HG03354 (cell line): ENCODE data around the gene SLC25A4.
"Not testable (repeated sequence)": the region's sequence is repeated elsewhere in the genome, so short reads cannot be mapped to it uniquely, and the experiment has no call there.

Source experiments
- ATAC-seq: cut with Tn5 transposase; IDR thresholded peaks from one replicate; pipeline ENCODE4 v1.9.1; 2021; ENCODE audit warnings: mild to moderate bottlenecking; ENCODE audit not compliant: unreplicated experiment, poor library complexity, severe bottlenecking

SLC25A4 gene

DNA sequence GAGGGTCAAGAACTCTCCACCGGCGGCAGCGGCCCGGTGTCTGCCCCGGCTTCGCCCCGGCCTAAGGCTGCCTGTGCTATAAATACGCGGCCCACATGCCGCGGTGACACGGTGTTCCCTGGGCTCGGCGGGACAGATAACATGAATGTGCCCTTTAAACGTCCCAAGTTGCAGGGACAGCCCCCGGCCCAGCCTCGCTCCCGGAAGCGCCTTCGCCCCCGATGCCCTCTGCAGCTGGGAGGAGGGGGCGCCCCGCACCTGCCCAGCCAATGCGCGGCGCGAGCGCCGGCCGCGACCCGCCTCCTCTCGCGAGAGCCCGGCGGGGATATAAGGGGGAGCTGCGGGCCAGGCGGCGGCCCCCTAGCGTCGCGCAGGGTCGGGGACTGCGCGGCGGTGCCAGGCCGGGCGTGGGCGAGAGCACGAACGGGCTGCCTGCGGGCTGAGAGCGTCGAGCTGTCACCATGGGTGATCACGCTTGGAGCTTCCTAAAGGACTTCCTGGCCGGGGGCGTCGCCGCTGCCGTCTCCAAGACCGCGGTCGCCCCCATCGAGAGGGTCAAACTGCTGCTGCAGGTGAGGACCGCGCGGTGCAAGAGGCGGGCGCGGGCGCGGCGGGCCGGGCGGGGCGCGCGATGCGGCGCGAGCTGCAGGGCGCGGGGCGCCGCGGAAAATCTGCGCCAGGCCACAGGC, at the start of gene SLC25A4:
SLC25A4 (plus strand) TSS at position 355 of the 689 bp plus-strand sequence; CDS start at position 462, 107 bp downstream.
- peak; percentile 96 for ATAC-seq

DNA sequence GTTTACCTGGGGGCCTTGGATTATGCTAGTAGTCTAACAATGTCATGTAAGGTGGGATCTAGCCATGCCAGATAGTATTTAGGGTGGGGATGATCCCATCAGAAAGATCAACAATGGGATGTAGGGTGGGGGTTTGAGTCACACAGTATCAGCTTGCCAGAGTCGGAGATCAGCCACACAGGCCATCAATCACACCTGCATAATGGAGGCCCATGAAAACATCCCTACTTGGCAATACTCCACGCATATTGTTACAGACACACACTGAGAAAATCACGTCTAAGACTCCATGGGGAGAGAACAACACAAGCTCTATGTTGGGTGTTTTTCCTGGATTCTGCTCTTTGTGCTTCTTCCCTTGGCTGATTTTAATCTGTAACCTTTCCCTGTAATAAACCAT, 49.5 kb upstream of the SLC25A4 start:
- ATAC-seq: no peak

DNA sequence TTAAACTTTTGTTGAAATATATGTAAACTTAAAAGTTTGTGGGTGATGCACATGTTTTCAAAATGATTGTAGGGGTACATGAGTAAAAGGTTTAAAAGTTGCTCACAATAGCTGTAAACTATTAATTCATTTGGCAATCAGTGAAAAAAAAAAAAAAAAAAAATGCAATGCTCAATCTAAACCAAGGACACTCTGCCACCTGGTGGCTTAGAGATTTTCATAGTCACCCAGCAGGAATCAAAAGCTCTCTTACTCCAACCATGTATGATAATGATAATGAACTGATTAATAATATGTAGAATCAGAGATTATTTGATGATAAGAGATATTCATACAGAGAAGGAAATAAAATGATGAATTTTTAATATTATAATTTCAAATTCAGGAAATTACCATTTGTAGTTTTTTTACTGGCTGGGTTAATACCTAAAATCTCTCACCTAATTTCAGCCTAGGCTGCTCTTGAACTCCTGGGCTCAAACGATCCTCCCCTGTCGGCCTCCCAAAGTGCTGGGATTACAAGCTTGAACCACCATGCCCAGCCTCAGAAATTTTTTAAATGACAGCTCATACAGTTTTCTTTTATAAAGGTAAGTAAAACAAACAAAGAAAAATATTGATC, 46.9 kb upstream of the SLC25A4 start:
- no peak for ATAC-seq

DNA sequence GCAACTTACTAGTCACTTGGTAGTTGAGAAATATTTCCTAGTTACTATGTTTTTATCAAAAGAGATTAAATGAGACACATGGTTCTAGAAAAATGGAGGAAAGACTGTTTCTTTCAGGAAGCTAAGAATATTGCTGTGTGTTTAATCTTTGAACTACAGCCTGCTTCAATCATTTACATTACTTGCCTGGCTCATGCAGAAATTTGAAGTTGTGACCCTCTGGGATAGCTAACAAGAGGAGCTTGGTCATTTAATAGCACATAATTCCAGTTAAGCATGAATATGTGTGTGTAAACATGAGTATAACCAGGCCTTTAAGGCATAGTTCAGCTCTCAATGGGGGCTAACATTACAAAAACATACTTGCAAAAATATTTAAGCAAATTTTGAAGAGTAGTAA, 44.6 kb upstream of the SLC25A4 start:
- no peak for ATAC-seq

DNA sequence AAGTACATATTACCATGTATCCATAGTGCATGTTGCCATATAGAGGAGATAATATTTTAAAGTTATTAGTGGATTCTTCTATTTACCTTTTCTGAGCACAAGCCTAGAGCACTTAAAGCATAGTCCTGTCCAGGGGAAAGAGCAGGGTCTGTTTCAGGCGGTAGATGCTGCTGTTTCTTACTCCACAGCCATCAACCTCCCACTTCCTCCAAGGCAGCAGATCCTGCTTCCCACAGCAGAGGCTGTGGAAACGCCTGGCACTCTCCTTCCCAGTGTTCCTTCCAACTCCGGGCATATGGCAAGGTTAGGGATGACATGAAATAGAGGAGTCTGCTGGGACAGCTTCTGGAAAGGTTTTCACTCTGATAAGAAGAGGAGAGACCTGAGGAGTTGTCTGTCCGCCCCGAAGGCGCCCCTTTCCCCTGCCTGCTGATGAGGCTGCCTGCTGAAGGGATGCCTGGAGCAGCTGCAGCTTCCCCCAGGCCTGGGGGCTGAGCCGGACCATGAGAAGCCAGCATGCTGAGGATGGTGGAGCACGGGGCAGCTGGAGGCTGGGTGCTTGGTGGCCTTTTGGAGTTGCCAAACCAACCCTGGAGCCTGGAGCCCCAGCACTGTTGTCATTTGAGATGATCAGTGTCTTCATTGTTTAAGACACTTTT, 43.9 kb upstream of the SLC25A4 start:
- ATAC-seq: no peak

DNA sequence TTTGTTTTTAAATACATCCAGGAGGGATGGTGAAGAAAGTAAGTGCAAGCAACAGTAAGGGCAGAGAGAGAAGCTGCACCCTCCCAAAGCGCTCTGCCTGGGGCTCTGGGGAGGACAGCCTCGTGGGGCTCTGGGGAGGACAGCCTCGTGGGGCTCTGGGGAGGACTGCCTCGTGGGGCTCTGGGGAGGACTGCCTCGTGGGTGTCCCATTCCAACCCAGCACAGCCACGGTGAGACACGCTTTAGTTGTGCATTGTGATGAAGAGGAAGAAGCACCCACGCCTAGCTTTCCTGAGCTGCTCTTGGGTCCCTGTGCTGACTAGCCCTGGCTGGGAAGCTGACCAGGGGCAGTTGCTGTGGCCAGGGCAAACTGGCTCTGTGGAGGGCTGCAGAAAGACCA, 43.1 kb upstream of the SLC25A4 start:
- no peak for ATAC-seq

GRCh38 chr4:185100423-185100822, 42.6 kb upstream of the SLC25A4 start:
- ATAC-seq: no peak

GRCh38 chr4:185101354-185101890, 41.6 kb upstream of the SLC25A4 start:
- no peak for ATAC-seq

DNA sequence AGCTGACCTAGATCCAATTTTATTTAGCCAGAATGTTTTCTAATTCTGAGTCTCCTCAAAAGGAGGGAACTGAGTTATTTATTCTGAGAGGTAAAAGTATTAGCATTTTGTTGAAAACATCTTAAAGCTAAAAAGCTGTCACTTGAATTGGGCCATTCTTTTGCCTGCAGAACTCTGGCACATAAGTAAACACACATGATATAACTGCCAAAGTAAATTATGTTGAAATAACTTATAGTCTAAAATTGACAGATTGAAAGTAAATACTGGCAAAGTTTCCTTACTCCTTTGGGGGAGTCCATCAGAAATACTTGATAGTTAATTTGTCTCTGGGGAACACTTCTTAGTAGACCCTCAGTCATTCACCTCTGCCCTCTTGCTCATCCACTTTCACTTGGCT, 38.3 kb upstream of the SLC25A4 start:
- ATAC-seq: no peak

GRCh38 chr4:185106353-185106752, 36.7 kb upstream of the SLC25A4 start:
- no peak for ATAC-seq

DNA sequence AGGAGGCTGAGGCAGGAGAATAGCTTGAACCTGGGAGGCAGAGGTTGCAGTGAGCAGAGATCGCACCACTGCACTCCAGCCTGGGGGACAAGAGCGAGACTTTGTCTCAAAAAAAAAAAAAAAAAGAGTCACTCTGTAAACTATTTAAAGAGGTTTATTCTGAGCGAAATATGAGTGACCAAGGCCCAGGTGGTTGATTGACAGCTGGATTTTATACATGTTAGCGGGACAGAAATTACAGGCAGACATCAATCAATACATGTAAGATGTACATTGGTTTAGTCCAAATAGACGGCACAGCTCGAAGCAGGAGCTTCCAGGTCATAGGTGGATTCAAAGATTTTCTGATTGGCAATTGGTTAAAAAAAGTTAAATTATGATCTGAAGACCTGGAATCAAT, 35.5 kb upstream of the SLC25A4 start:
- ATAC-seq: not testable (repeated sequence)

DNA sequence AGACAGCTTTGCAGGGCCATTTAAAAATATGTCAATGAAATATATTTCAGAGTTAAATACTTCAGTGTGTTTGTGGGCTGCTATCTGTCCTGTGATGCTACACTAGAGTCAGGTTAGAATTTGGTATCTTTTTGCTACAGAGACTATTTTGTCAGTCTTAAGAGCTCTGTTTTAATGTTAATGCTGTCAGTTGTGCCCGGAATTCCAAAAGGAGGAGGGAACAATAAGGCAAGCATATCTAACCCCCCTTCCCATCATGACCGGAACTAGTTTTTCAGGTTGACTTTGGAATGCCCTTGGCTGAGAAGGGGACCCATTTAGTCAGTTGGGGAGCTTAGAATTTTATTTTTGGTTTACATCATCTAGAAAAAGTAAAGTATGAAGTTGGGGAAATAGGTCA, 34.9 kb upstream of the SLC25A4 start:
- ATAC-seq: no peak

DNA sequence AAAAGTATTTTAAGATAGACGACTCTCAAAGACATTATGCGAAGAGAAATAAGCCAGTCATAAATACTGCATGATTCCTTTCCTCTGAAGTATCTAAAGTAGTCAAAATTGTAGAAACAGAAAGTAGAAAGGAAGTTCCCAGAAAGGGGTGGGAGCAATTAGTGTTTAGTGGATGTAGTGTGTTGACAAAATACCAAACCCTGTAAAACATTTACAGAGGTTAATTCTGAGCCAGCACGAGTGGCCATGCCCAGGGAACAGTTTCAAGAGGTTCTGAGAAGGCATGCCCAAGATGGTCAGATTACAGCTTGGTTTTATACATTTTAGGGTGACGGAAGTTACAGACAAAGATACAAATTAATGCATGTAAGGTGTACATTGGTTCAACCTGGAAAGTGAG, 34.4 kb upstream of the SLC25A4 start:
- no peak for ATAC-seq

GRCh38 chr4:185109736-185110135, 33.3 kb upstream of the SLC25A4 start:
- no peak for ATAC-seq

DNA sequence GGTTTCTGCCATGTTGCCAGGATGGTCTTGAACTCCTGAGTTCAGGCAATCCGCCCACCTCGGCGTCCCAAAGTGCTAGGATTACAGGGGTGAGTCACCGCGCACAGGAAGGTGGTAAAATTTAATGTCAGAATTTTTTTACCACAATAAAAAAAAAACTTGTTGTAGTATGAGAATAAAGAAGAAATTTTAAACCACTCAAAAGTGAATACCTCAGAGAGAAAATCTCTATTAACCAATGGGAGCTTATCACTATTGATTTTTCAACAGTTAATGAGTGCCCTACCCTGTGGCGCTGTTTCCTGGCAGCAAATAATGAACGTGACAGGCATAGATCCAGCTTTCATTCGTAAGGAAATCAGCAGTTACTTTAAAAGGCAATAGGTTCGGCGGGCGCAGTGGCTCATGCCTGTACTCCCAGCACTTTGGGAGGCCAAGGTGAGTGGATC, 32.7 kb upstream of the SLC25A4 start:
- no peak for ATAC-seq

DNA sequence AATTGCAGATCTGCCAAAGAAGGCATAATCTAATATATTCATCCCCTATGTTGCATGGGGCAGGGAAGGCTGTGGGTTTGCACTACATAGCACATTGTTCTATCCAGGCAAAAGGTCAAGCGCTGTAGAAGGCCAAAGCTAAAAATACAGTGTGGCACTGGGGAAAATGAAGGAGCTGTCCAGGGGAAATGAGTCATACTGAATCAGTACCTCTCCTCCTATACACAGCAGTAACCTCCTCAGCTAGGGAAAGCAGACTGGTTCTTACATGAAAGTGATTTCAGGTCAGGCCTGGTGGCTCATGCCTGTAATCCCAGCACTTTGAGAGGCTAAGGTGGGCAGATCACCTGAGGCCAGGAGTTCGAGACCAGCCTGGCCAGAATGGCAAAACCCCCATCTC, 31.0 kb upstream of the SLC25A4 start:
- no peak for ATAC-seq

GRCh38 chr4:185113340-185113739, 29.7 kb upstream of the SLC25A4 start:
- no peak for ATAC-seq

DNA sequence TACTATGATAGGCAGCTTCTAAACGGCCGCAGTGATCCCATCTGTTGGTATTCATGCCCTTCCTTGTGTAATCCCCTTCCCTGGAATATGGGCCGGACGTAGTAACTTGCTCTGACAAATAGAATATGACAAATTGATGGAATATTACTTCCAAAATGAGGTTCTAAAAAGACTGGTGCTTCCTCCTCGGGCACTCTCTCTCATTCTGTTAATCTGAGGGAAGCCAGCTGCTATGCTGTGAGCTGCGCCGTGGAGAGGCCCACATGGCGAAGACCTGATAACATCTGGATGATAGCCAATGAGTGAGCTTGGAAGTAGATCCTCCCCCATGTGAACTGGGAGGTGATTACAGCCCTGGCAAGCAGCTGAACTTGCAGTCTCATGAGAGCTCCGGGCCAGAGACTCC, 27.2 kb upstream of the SLC25A4 start:
- no peak for ATAC-seq

DNA sequence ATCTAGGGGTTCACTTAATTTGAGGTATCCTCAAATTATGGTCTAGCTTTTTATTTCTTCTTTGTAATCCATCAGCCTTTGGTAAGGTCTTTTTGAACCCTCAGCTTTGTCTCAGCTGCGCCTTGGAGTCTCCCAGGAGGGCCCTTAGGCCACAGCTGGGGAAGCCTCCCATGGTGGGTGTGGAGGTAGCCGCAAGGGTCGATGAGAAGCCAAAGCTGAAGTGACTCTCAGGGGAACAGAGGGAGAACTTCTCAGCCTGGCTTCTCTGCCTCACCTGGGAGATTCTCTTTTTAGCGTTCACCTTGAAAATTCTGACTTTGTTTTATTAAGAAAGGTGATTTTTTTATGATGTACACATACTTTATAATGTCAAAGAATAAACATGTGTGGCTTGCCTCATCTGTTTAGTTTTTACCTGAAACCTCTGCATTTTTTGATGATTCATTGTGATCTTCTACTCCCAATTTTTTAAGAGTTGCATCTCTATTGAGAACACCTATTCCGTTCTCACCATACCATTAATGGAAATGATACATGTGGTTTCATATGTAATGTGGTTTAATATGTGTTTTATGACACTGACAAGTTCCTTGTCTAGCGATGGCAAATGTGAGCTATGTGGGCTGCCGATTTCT, 25.6 kb upstream of the SLC25A4 start:
- no peak for ATAC-seq

- no peak for ATAC-seq
Measured at GRCh38 chr4:185118876-185119275, 24.2 kb upstream of the SLC25A4 start.
